T-helper 1 cell treated with Interleukin-12 subunit alpha and Interleukin-12 subunit beta and Interleukin-4 antibody, amounts not matched to agents 30 μg/mL and 1 μg/mL, for 36 hours (primary cell): ENCODE results near the gene RNF41.
A peak's percentile ranks its signal among the peaks of the same experiment; 100 is the strongest.

Experiments used
- H3K27ac Mint-ChIP-seq: one replicate; pipeline ENCODE4 v1.8.0; 2021; ENCODE audit warnings: mild to moderate bottlenecking, mixed read lengths
- H3K27me3 Mint-ChIP-seq: one replicate; pipeline ENCODE4 v1.8.0; 2021; ENCODE audit warnings: low read depth, mixed read lengths
- H3K36me3 Mint-ChIP-seq: one replicate; pipeline ENCODE4 v1.8.0; 2021; ENCODE audit warnings: low read depth, mixed read lengths
- H3K4me1 Mint-ChIP-seq: one replicate; pipeline ENCODE4 v1.8.0; 2021; ENCODE audit warnings: low read depth, mixed read lengths
- H3K4me3 Mint-ChIP-seq: one replicate; pipeline ENCODE4 v1.8.0; 2021; ENCODE audit warnings: mild to moderate bottlenecking, moderate library complexity, mixed read lengths
- H3K9me3 Mint-ChIP-seq: one replicate; pipeline ENCODE4 v1.8.0; 2021; ENCODE audit warnings: mixed read lengths

RNF41 gene

GRCh38 chr12:56256326-56256960, 34.7 kb upstream of the RNF41 start:
- Mint-ChIP-seq H3K36me3 (peaks cover 18% of the 10 kb centered on the region), H3K9me3 (no peaks in the 10 kb centered on the region), H3K4me3 (peak overlapping the region; percentile 84), H3K4me1 (peaks cover 15% of the 10 kb centered on the region), H3K27ac (no peak overlapping the region), H3K27me3 (no peaks in the 10 kb centered on the region)

GRCh38 chr12:56255671-56256070, 33.9 kb upstream of the RNF41 start:
- Mint-ChIP-seq H3K4me3 (no peak overlapping the region), H3K27ac (no peak overlapping the region), H3K9me3 (no peaks in the 10 kb centered on the region), H3K4me1 (peaks cover 15% of the 10 kb centered on the region), H3K36me3 (peaks cover 18% of the 10 kb centered on the region), H3K27me3 (no peaks in the 10 kb centered on the region)

DNA sequence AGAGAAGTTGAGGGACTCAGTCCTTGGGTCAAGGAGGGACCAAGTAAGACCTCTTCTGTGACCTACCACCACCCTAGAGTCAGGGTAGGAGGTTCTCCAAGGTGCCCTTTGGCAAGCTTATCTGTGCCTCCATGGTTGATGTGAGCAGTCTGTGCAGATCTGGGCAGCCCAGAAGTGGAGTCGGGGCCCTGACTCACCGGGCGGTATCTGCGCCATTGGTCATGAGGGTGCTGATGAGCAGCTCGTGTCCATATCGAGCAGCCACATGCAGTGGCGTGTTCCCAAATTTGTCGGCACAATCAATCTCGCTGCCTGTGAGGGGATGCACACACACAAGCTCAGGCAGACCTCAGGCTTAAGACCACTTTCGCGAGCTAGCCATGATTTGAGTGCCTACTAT, 31.4 kb upstream of the RNF41 start:
- Mint-ChIP-seq H3K4me1 (peaks cover 11% of the 10 kb centered on the region), H3K9me3 (no peaks in the 10 kb centered on the region), H3K36me3 (peaks cover 21% of the 10 kb centered on the region), H3K27ac (no peak overlapping the region), H3K27me3 (no peaks in the 10 kb centered on the region), H3K4me3 (no peak overlapping the region)

GRCh38 chr12:56252649-56253048, 30.9 kb upstream of the RNF41 start:
- H3K4me1 Mint-ChIP-seq, result peaks cover 11% of the 10 kb centered on the region
- H3K4me3 Mint-ChIP-seq, result no peak overlapping the region
- no peak overlapping the region for H3K27ac Mint-ChIP-seq
- no peaks in the 10 kb centered on the region for H3K9me3 Mint-ChIP-seq
- H3K27me3 Mint-ChIP-seq, result no peaks in the 10 kb centered on the region
- H3K36me3 Mint-ChIP-seq, result peaks cover 24% of the 10 kb centered on the region

- Mint-ChIP-seq H3K4me1 (peaks cover 2% of the 10 kb centered on the region), H3K4me3 (no peak overlapping the region)
Observed at GRCh38 chr12:56248711-56249110, 27.0 kb upstream of the RNF41 start.

GRCh38 chr12:56247923-56248322, 26.2 kb upstream of the RNF41 start:
- no peak overlapping the region for H3K4me3 Mint-ChIP-seq
- no peaks in the 10 kb centered on the region for H3K27me3 Mint-ChIP-seq
- H3K36me3 Mint-ChIP-seq, result peaks cover 24% of the 10 kb centered on the region
- peaks cover 2% of the 10 kb centered on the region for H3K4me1 Mint-ChIP-seq
- no peak overlapping the region for H3K27ac Mint-ChIP-seq
- no peaks in the 10 kb centered on the region for H3K9me3 Mint-ChIP-seq

More at GRCh38 chr12:56248711-56249110, 27.0 kb upstream of the RNF41 start:
- H3K27me3 Mint-ChIP-seq, result no peaks in the 10 kb centered on the region
- H3K36me3 Mint-ChIP-seq, result peaks cover 25% of the 10 kb centered on the region
- no peak overlapping the region for H3K27ac Mint-ChIP-seq
- no peaks in the 10 kb centered on the region for H3K9me3 Mint-ChIP-seq

GRCh38 chr12:56244494-56244893, 22.8 kb upstream of the RNF41 start:
- Mint-ChIP-seq H3K4me3 (no peak overlapping the region), H3K27ac (no peak overlapping the region), H3K27me3 (no peaks in the 10 kb centered on the region), H3K36me3 (peaks cover 36% of the 10 kb centered on the region), H3K9me3 (no peaks in the 10 kb centered on the region), H3K4me1 (peaks cover 2% of the 10 kb centered on the region)

DNA sequence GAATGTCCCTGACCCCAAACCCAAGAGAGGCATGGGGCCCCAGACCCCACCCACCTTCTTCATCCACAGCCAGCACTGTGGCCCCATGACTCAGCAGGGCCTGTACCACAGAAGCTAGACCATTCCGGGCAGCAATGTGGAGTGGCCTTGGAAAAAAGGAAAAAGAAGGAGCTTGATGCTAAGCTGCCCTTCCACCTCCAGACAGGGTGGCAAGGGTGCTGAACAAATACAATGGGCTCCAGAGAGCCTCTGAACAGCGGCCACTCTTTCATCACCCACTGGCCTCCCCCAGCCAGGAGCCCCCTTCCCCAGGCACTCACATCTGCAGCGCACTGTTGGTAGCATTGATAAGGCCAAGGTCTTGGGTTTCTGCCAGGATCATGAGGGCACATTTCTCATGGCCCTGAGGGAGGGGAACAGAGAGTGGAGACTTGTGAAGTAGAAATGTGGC, 22.0 kb upstream of the RNF41 start:
- Mint-ChIP-seq H3K27ac (no peak overlapping the region), H3K9me3 (no peaks in the 10 kb centered on the region), H3K4me1 (no peaks in the 10 kb centered on the region), H3K27me3 (no peaks in the 10 kb centered on the region), H3K4me3 (no peak overlapping the region), H3K36me3 (peaks cover 33% of the 10 kb centered on the region)

GRCh38 chr12:56242986-56243385, 21.3 kb upstream of the RNF41 start:
- Mint-ChIP-seq H3K27ac (no peak overlapping the region), H3K9me3 (no peaks in the 10 kb centered on the region), H3K4me1 (no peaks in the 10 kb centered on the region), H3K27me3 (no peaks in the 10 kb centered on the region), H3K36me3 (peaks cover 33% of the 10 kb centered on the region), H3K4me3 (no peak overlapping the region)

DNA sequence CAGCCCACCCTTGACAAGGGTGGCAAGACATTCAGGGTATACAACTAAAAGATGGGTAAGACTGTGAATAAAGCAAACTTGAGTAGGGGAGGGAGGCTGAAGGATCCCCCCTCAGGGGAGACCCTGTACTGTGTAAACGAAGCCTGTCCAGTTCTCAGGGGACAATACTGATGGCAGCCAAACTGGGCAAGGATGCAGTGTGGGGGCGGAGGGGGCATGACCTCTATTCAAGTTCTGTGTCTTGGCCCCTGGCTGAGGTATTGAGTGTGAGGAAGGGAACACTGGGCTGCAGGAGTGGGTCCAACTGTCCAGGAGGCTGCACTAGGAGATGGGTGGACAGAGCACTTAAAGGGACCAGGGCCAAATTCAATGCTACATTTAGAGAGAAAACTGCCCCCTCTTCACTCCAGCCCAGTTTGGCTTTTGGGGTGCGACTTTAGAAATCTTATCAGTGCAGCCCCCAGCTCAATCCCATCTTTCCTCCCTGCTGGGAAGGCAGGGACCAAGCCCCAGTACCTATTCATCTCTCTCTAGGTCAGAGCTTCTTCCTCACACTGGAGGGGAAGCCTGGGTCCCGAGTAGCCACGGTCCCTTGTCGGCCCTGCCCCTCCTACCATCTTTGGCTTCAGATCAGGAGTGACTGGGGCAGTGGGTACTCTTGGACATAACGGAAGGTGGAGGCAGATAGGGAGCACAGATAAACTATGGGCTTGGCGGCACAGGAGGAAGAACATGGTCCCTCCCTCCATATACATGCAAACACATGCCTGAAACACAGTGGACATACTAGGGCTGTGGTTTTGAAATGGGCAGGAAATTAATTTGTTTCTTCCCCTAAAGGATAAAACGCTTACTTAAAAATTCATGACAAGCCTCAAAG, 19.9 kb upstream of the RNF41 start:
- H3K4me3 Mint-ChIP-seq, result no peak overlapping the region
- H3K4me1 Mint-ChIP-seq, result no peaks in the 10 kb centered on the region
- H3K27me3 Mint-ChIP-seq, result no peaks in the 10 kb centered on the region
- H3K27ac Mint-ChIP-seq, result peak overlapping the region; percentile 49
- H3K9me3 Mint-ChIP-seq, result no peaks in the 10 kb centered on the region
- H3K36me3 Mint-ChIP-seq, result peaks cover 26% of the 10 kb centered on the region

GRCh38 chr12:56237552-56237951, 15.8 kb upstream of the RNF41 start:
- Mint-ChIP-seq H3K27me3 (no peaks in the 10 kb centered on the region), H3K9me3 (no peaks in the 10 kb centered on the region), H3K4me1 (no peaks in the 10 kb centered on the region), H3K36me3 (peaks cover 14% of the 10 kb centered on the region), H3K27ac (no peak overlapping the region), H3K4me3 (no peak overlapping the region)

- Mint-ChIP-seq H3K27ac (no peak overlapping the region), H3K9me3 (no peaks in the 10 kb centered on the region), H3K27me3 (no peaks in the 10 kb centered on the region), H3K4me3 (no peak overlapping the region), H3K36me3 (peaks cover 11% of the 10 kb centered on the region), H3K4me1 (no peaks in the 10 kb centered on the region)
Observed at GRCh38 chr12:56236985-56237384, 15.3 kb upstream of the RNF41 start.

DNA sequence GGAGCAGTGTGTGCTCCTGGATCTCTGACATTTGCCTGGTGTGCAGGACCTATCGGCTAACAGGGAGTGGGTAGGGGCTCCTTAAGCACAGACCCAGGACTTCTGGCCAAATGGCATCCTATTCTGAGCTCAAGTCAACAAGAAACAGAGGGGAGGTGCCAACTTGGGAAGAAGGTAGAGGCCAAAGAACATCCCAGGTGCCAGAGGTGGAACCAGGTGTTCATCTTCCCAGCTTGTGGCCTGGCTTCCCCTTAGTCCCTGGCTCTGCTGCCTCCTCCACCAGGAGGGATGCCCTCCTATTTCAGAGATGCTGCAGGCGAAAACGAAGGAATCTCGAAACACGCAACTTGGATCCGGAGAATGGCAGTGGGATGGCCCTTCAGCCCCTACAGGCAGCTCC, 14.4 kb upstream of the RNF41 start:
- peaks cover 5% of the 10 kb centered on the region for H3K36me3 Mint-ChIP-seq
- no peaks in the 10 kb centered on the region for H3K9me3 Mint-ChIP-seq
- H3K27me3 Mint-ChIP-seq, result no peaks in the 10 kb centered on the region
- H3K4me3 Mint-ChIP-seq, result no peak overlapping the region
- no peaks in the 10 kb centered on the region for H3K4me1 Mint-ChIP-seq
- H3K27ac Mint-ChIP-seq, result no peak overlapping the region

- H3K27me3 Mint-ChIP-seq, result no peaks in the 10 kb centered on the region
- H3K4me1 Mint-ChIP-seq, result no peaks in the 10 kb centered on the region
- no peak overlapping the region for H3K27ac Mint-ChIP-seq
- peaks cover 2% of the 10 kb centered on the region for H3K36me3 Mint-ChIP-seq
- no peak overlapping the region for H3K4me3 Mint-ChIP-seq
- no peaks in the 10 kb centered on the region for H3K9me3 Mint-ChIP-seq
Observed at GRCh38 chr12:56234746-56235436, 13.2 kb upstream of the RNF41 start.

DNA sequence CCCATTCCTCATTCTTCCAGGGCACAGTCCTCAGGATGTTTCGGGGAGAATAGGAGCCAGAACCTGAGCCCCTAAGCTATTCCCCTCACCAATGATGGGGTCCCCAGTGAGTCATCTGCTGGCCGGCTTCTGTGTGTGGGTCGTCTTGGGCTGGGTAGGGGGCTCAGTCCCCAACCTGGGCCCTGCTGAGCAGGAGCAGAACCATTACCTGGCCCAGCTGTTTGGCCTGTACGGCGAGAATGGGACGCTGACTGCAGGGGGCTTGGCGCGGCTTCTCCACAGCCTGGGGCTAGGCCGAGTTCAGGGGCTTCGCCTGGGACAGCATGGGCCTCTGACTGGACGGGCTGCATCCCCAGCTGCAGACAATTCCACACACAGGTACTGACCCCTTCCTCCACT, 9.5 kb upstream of the RNF41 start:
- H3K4me1 Mint-ChIP-seq, result peaks cover 1% of the 10 kb centered on the region
- no peak overlapping the region for H3K27ac Mint-ChIP-seq
- H3K9me3 Mint-ChIP-seq, result no peaks in the 10 kb centered on the region
- H3K36me3 Mint-ChIP-seq, result peaks cover 9% of the 10 kb centered on the region
- H3K4me3 Mint-ChIP-seq, result no peak overlapping the region
- H3K27me3 Mint-ChIP-seq, result no peaks in the 10 kb centered on the region
